HuH-7.5 (cell line): ENCODE measurements around the gene TCF25.

Experiments used
- DNase-seq: peaks from one replicate; pipeline ENCODE4 v3.0.0; 2011; ENCODE audit warnings: low spot score

Gene TCF25

GRCh38 chr16:89844739-89845339 lies 28.6 kb upstream of the TCF25 start:
- DNase-seq, result no peak

GRCh38 chr16:89845417-89845816 lies 28.0 kb upstream of the TCF25 start:
- no peak for DNase-seq

- no peak for DNase-seq
Observed at GRCh38 chr16:89847051-89847939, 26.1 kb upstream of the TCF25 start.

- DNase-seq, result no peak
Observed at GRCh38 chr16:89847940-89848297, 25.5 kb upstream of the TCF25 start.

GRCh38 chr16:89848974-89849373 lies 24.4 kb upstream of the TCF25 start:
- DNase-seq, result no peak

- no peak for DNase-seq
Observed at GRCh38 chr16:89853306-89853993, 19.9 kb upstream of the TCF25 start.

GRCh38 chr16:89855301-89855945 lies 18.0 kb upstream of the TCF25 start:
- DNase-seq, result no peak

- DNase-seq, result no peak
Observed at GRCh38 chr16:89855986-89856385, 17.4 kb upstream of the TCF25 start.

- DNase-seq, result no peak
Observed at GRCh38 chr16:89858973-89859614, 14.3 kb upstream of the TCF25 start.

- DNase-seq, result no peak
Observed at GRCh38 chr16:89859615-89860007, 13.8 kb upstream of the TCF25 start.

GRCh38 chr16:89860747-89861304 lies 12.6 kb upstream of the TCF25 start:
- DNase-seq, result peak; percentile 97

- no peak for DNase-seq
Observed at GRCh38 chr16:89861648-89862047, 11.7 kb upstream of the TCF25 start.

- DNase-seq, result no peak
Observed at GRCh38 chr16:89862732-89863131, 10.7 kb upstream of the TCF25 start.

- no peak for DNase-seq
Observed at GRCh38 chr16:89863741-89864526, 9.5 kb upstream of the TCF25 start.

- DNase-seq, result no peak
Observed at GRCh38 chr16:89864527-89864820, 8.9 kb upstream of the TCF25 start.

GRCh38 chr16:89867918-89868317 lies 5.5 kb upstream of the TCF25 start:
- DNase-seq, result no peak

- no peak for DNase-seq
Observed at GRCh38 chr16:89869911-89870310, 3.5 kb upstream of the TCF25 start.

GRCh38 chr16:89870440-89870839 lies 3.0 kb upstream of the TCF25 start:
- no peak for DNase-seq

GRCh38 chr16:89871895-89872294 lies 1.5 kb upstream of the TCF25 start:
- no peak for DNase-seq

GRCh38 chr16:89873972-89874689 lies 739 bp downstream of the TCF25 start:
- DNase-seq, result peak; percentile 97
